ENCODE measurements around the gene PAX1.

Gene PAX1

GRCh38 chr20:21767200-21767738 lies 61.8 kb downstream of the PAX1 start:
- DNase-seq (ENCODE audit: extremely low spot score): no peak
- TF ChIP-seq, protein P1, sequence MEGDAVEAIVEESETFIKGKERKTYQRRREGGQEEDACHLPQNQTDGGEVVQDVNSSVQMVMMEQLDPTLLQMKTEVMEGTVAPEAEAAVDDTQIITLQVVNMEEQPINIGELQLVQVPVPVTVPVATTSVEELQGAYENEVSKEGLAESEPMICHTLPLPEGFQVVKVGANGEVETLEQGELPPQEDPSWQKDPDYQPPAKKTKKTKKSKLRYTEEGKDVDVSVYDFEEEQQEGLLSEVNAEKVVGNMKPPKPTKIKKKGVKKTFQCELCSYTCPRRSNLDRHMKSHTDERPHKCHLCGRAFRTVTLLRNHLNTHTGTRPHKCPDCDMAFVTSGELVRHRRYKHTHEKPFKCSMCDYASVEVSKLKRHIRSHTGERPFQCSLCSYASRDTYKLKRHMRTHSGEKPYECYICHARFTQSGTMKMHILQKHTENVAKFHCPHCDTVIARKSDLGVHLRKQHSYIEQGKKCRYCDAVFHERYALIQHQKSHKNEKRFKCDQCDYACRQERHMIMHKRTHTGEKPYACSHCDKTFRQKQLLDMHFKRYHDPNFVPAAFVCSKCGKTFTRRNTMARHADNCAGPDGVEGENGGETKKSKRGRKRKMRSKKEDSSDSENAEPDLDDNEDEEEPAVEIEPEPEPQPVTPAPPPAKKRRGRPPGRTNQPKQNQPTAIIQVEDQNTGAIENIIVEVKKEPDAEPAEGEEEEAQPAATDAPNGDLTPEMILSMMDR (IDR thresholded peaks at IDR 0.05; ENCODE audit: control extremely low read depth, extremely low read depth, low read depth, missing control alignments): no peak
- CTCF ChIA-PET: interaction anchor here (1.0 to 2.2 kb wide), 4 partner anchors 9 to 48 kb away, joined by 3 to 6 read pairs (median 4); no protein-coding TSS in a partner anchor
- POLR2A ChIA-PET: no interaction called here

DNA sequence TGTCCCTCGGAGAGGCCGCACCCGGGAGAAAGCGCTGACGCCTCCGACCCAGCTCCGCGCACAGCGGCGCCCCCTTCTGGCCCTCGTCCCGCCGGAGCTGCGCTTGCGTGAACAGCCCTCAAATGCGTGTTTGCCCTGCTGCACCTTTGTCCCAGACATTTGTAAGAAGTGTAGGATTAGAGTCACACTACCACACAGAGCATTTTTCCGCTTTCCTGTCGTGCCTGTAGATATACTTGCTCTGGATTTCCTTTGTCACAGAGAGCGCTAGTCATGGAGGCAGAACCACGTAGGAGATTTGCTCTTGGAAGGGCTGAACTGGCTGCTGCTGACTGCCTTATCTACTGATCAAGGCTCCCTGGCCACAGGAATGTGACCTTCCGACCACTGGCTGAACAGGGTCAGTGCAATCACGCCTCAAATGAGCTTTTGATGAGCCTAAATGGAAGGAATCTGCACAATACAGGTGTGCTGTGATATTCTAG lies 62.3 kb downstream of the PAX1 start:
- ChIA-PET CTCF (interaction anchor here (1.0 to 2.2 kb wide), 4 partner anchors 9 to 49 kb away, joined by 3 to 6 read pairs (median 4); no protein-coding TSS in a partner anchor), POLR2A (no interaction called here)
- TF ChIP-seq, protein P1 (IDR thresholded peaks at IDR 0.05; ENCODE audit: control extremely low read depth, extremely low read depth, low read depth, missing control alignments): no peak
- DNase-seq (ENCODE audit: extremely low spot score): no peak
